OCI-LY1 (cell line): ENCODE measurements around the gene CCNQ.

Source experiments
- H2AFZ ChIP-seq: fragments of 200-600 bp; sonication (generic), shearing (Covaris generic); 2 replicates; pipeline ENCODE4 v1.6.0; 2014; ENCODE audit warnings: antibody characterized with exemption, mild to moderate bottlenecking, low read length
- H3F3A ChIP-seq: fragments of 200-600 bp; sonication (generic), shearing (Covaris generic); 2 replicates; pipeline ENCODE4 v1.6.0; 2014; ENCODE audit warnings: mild to moderate bottlenecking, antibody characterized with exemption, low read length, moderate library complexity; ENCODE audit not compliant: insufficient read depth
- H3K27ac ChIP-seq: fragments of 200-600 bp; sonication (generic); 2 replicates; pipeline ENCODE4 v1.5.1; 2014; ENCODE audit warnings: low read length, mixed run types, mild to moderate bottlenecking, low read depth; ENCODE audit not compliant: poor library complexity, severe bottlenecking
- H3K27me3 ChIP-seq: fragments of 200-600 bp; sonication (generic); 2 replicates; pipeline ENCODE4 v1.6.0; 2014; ENCODE audit warnings: antibody characterized with exemption, mild to moderate bottlenecking, low read length, moderate library complexity; ENCODE audit not compliant: insufficient read depth
- H3K36me3 ChIP-seq: fragments of 200-600 bp; sonication (generic); 2 replicates; pipeline ENCODE4 v1.6.1; 2014; ENCODE audit warnings: mild to moderate bottlenecking, antibody characterized with exemption, low read length, moderate library complexity, mixed read lengths; ENCODE audit not compliant: insufficient read depth
- H3K4me1 ChIP-seq: fragments of 200-600 bp; sonication (generic); 2 replicates; pipeline ENCODE4 v1.5.1; 2014; ENCODE audit warnings: mild to moderate bottlenecking, low read length, moderate library complexity; ENCODE audit not compliant: insufficient read depth, severe bottlenecking
- H3K4me2 ChIP-seq: fragments of 200-600 bp; sonication (generic), shearing (Covaris generic); 2 replicates; pipeline ENCODE4 v1.6.1; 2014; ENCODE audit warnings: low read length
- H3K4me3 ChIP-seq: fragments of 200-600 bp; sonication (generic); 2 replicates; pipeline ENCODE4 v1.5.1; 2014; ENCODE audit warnings: low read length, low read depth, mild to moderate bottlenecking, mixed read lengths; ENCODE audit not compliant: poor library complexity, severe bottlenecking
- H3K79me2 ChIP-seq: fragments of 200-600 bp; shearing (Covaris generic); 2 replicates; pipeline ENCODE4 v1.6.1; 2016; ENCODE audit warnings: mixed run types, low read length, mixed read lengths; ENCODE audit not compliant: insufficient read depth
- H3K9ac ChIP-seq: fragments of 200-600 bp; sonication (generic), shearing (Covaris generic); 2 replicates; pipeline ENCODE4 v1.6.1; 2014; ENCODE audit warnings: mild to moderate bottlenecking, low read length, mixed read lengths
- H3K9me2 ChIP-seq: fragments of 200-600 bp; sonication (generic), shearing (Covaris generic); 2 replicates; pipeline ENCODE4 v1.6.1; 2014; ENCODE audit warnings: low read depth, mild to moderate bottlenecking, low read length, mixed read lengths
- H3K9me3 ChIP-seq: fragments of 200-600 bp; shearing (Covaris generic); 2 replicates; pipeline ENCODE4 v1.6.1; 2014; ENCODE audit warnings: low read length, mixed read lengths
- H4K20me1 ChIP-seq: fragments of 200-600 bp; sonication (generic), shearing (Covaris generic); 2 replicates; pipeline ENCODE4 v1.6.0; 2016; ENCODE audit warnings: mild to moderate bottlenecking, low read length; ENCODE audit not compliant: insufficient read depth
- EZH2 ChIP-seq: fragments of 200-600 bp; sonication (generic), shearing (Covaris generic); IDR thresholded peaks from 2 replicates; pipeline ENCODE4 v1.8.0; 2017; ENCODE audit warnings: borderline replicate concordance, mixed run types, mild to moderate bottlenecking, antibody characterized with exemption, low read length, moderate library complexity, mixed read lengths
- TF ChIP-seq, protein P1 (sequence below): fragments of 200-600 bp; sonication (generic), shearing (Covaris generic); IDR thresholded peaks from 2 replicates; pipeline ENCODE4 v1.5.1; 2017; ENCODE audit warnings: mild to moderate bottlenecking, antibody characterized with exemption, low read length, moderate library complexity, mixed read lengths

CCNQ gene

DNA sequence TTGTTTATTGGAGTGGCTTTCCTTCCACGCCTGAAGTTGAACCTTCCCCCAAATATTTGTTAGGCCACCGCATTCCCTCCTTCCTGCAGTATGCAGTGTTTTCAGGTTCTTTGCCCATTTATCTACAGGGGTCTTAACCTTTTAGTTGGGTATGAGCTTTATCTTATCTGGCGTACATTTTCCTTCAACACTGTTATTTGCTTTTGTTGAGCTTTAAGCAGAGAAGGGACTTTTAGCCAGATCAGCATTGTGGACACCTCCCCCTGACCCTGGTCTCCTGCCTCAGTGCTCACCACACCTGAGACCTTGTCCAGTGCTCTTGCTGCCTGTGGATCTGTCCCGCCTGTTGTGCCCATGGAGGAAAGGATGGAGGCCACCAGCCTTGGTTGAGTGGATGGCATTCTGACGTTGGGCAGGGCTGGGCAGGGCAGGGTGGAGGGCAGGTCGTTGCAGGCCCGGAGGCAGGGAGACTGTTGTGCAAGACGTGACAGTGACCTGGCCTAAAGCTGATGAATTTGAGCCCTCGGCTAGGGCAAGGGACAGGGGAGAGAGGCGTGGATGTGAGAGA is 47.1 kb upstream of the CCNQ start:
- Histone ChIP-seq H3K4me2 (no peak overlapping the region), H3K9ac (no peak overlapping the region), H4K20me1 (no peaks in the 10 kb centered on the region), H3K9me3 (no peaks in the 10 kb centered on the region), H3K27me3 (no peaks in the 10 kb centered on the region; the same call in 1 of the 2 replicates), H3F3A (no peaks in the 10 kb centered on the region), H3K36me3 (no peaks in the 10 kb centered on the region), H3K27ac (no peak overlapping the region), H3K9me2 (no peaks in the 10 kb centered on the region), H3K4me1 (no peaks in the 10 kb centered on the region), H2AFZ (no peak overlapping the region), H3K4me3 (no peak overlapping the region), H3K79me2 (no peaks in the 10 kb centered on the region)
- TF ChIP-seq, protein P1, sequence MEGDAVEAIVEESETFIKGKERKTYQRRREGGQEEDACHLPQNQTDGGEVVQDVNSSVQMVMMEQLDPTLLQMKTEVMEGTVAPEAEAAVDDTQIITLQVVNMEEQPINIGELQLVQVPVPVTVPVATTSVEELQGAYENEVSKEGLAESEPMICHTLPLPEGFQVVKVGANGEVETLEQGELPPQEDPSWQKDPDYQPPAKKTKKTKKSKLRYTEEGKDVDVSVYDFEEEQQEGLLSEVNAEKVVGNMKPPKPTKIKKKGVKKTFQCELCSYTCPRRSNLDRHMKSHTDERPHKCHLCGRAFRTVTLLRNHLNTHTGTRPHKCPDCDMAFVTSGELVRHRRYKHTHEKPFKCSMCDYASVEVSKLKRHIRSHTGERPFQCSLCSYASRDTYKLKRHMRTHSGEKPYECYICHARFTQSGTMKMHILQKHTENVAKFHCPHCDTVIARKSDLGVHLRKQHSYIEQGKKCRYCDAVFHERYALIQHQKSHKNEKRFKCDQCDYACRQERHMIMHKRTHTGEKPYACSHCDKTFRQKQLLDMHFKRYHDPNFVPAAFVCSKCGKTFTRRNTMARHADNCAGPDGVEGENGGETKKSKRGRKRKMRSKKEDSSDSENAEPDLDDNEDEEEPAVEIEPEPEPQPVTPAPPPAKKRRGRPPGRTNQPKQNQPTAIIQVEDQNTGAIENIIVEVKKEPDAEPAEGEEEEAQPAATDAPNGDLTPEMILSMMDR: no peak
- no peak for TF ChIP-seq EZH2

DNA sequence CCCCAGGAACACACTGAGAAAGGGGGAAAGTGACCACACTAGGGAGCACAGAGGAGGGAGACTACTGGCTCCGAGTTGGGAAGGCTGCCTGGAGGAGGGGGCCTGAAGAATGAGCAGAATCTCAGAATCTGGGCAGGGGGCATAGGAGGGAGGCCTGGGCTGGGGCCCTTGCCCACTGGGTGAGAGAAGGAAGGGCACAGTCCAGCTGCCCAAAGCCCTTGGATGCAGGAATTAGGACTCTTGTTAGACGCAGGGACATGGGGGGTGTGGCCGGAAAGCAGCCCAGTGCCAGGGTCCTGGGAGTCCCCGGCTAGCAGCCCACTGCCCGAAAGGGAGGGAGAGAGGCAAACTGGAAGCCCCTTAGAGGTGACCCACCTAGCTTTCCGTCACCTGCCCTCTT is 46.2 kb upstream of the CCNQ start:
- no peak overlapping the region for H3K4me3 ChIP-seq
- no peak overlapping the region for H3K4me2 ChIP-seq
- H3K79me2 ChIP-seq: no peaks in the 10 kb centered on the region
- no peaks in the 10 kb centered on the region for H3K9me2 ChIP-seq
- TF ChIP-seq, protein P1: no peak
- TF ChIP-seq EZH2: no peak
- H3K9me3 ChIP-seq: no peaks in the 10 kb centered on the region
- no peaks in the 10 kb centered on the region for H3K4me1 ChIP-seq
- H2AFZ ChIP-seq: no peak overlapping the region
- H3K9ac ChIP-seq: no peak overlapping the region
- H3F3A ChIP-seq: no peaks in the 10 kb centered on the region
- H3K36me3 ChIP-seq: no peaks in the 10 kb centered on the region
- no peak overlapping the region for H3K27ac ChIP-seq
- no peaks in the 10 kb centered on the region; the same call in 1 of the 2 replicates for H3K27me3 ChIP-seq
- H4K20me1 ChIP-seq: no peaks in the 10 kb centered on the region

DNA sequence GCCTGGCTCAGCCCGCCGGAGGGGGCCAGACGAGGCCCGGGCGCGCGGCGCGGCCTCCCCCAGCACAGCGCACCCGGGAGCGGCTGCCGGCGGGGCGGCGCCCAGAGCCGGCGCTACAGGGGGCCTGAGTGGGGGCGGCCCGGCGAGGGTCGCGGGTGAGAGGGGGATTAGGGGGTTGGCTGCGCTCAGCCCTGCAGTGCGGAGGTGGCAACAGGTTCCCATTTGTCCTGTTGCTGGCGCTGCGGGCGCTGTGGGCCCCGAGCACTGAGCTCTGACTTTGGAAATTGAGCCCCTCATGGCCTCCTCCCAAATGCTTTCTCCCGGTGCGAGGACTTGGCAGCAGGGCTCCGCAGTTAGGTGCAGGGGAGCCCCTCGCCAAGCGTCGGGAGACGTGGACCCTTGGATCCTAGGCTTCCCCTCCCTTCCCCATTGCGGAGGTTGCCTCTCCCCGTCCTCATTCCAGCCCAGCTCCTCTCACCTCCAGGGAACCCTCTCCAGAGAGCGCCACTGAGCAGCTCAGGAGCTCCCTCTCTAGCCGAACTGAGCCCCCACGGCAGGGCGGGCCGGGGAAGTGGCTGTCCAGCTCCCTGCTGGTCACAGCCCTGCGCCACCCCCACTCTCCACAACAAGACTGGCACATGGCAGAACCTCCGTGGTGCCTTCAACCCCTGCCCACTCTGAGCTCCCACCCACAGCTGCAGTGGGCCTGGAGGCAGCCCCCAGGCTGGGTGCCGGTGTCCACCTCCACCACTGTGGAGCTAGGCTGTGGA is 45.6 kb upstream of the CCNQ start:
- H3K27ac ChIP-seq: no peak overlapping the region
- H2AFZ ChIP-seq: no peak overlapping the region
- H3K9me2 ChIP-seq: no peaks in the 10 kb centered on the region
- H3K9me3 ChIP-seq: no peaks in the 10 kb centered on the region
- H3K27me3 ChIP-seq: no peaks in the 10 kb centered on the region; the same call in 1 of the 2 replicates
- no peak overlapping the region for H3K4me2 ChIP-seq
- H3K4me1 ChIP-seq: no peaks in the 10 kb centered on the region
- H3K9ac ChIP-seq: no peak overlapping the region
- no peak overlapping the region for H3K4me3 ChIP-seq
- no peaks in the 10 kb centered on the region for H4K20me1 ChIP-seq
- no peaks in the 10 kb centered on the region for H3K79me2 ChIP-seq
- no peaks in the 10 kb centered on the region for H3K36me3 ChIP-seq
- TF ChIP-seq, protein P1: no peak
- no peak for TF ChIP-seq EZH2
- H3F3A ChIP-seq: no peaks in the 10 kb centered on the region
